ENCODE results near the gene SIPA1.

Gene SIPA1

GRCh38 chr11:65596520-65596919 lies 41.4 kb upstream of the SIPA1 start:
- no peak overlapping the region for H2AFZ ChIP-seq (ENCODE audit: low read length)
- H3K4me3 ChIP-seq (ENCODE audit: low read depth, low read length, poor library complexity, severe bottlenecking): no peak overlapping the region
- H4K20me1 ChIP-seq (ENCODE audit: insufficient read depth, low read length): no peaks in the 10 kb centered on the region
- no peaks in the 10 kb centered on the region for H3K9me3 ChIP-seq (ENCODE audit: low read length)
- H3K27me3 ChIP-seq (ENCODE audit: insufficient read depth, low read length): no peaks in the 10 kb centered on the region
- no peaks in the 10 kb centered on the region for H3K9me2 ChIP-seq (ENCODE audit: low read depth, low read length)
- H3K79me2 ChIP-seq (ENCODE audit: insufficient read depth, low read length): no peaks in the 10 kb centered on the region
- H3F3A ChIP-seq (ENCODE audit: insufficient read depth, low read length): no peaks in the 10 kb centered on the region
- H3K9ac ChIP-seq (ENCODE audit: low read length): no peak overlapping the region
- H3K4me1 ChIP-seq (ENCODE audit: insufficient read depth, low read length, severe bottlenecking): no peaks in the 10 kb centered on the region
- no peak for TF ChIP-seq EZH2 (IDR thresholded peaks at IDR 0.05; ENCODE audit: borderline replicate concordance, low read length)
- TF ChIP-seq CTCF (IDR thresholded peaks at IDR 0.05; ENCODE audit: low read length): no peak
- no peak overlapping the region for H3K4me2 ChIP-seq (ENCODE audit: low read length)
- H3K36me3 ChIP-seq (ENCODE audit: insufficient read depth, low read length): peaks cover 17% of the 10 kb centered on the region
- no peak overlapping the region for H3K27ac ChIP-seq (ENCODE audit: low read depth, low read length, poor library complexity, severe bottlenecking)

GRCh38 chr11:65598258-65598699 lies 39.6 kb upstream of the SIPA1 start:
- Histone ChIP-seq H3K79me2 (ENCODE audit: insufficient read depth, low read length) (no peaks in the 10 kb centered on the region), H4K20me1 (ENCODE audit: insufficient read depth, low read length) (no peaks in the 10 kb centered on the region), H3K9me3 (ENCODE audit: low read length) (no peaks in the 10 kb centered on the region), H3K36me3 (ENCODE audit: insufficient read depth, low read length) (peaks cover 24% of the 10 kb centered on the region), H2AFZ (ENCODE audit: low read length) (no peak overlapping the region), H3K4me2 (ENCODE audit: low read length) (no peak overlapping the region), H3F3A (ENCODE audit: insufficient read depth, low read length) (no peaks in the 10 kb centered on the region), H3K9me2 (ENCODE audit: low read depth, low read length) (no peaks in the 10 kb centered on the region), H3K4me1 (ENCODE audit: insufficient read depth, low read length, severe bottlenecking) (no peaks in the 10 kb centered on the region), H3K27ac (ENCODE audit: low read depth, low read length, poor library complexity, severe bottlenecking) (no peak overlapping the region), H3K27me3 (ENCODE audit: insufficient read depth, low read length) (no peaks in the 10 kb centered on the region), H3K9ac (ENCODE audit: low read length) (no peak overlapping the region), H3K4me3 (ENCODE audit: low read depth, low read length, poor library complexity, severe bottlenecking) (no peak overlapping the region)
- no peak for TF ChIP-seq CTCF (IDR thresholded peaks at IDR 0.05; ENCODE audit: low read length)
- TF ChIP-seq EZH2 (IDR thresholded peaks at IDR 0.05; ENCODE audit: borderline replicate concordance, low read length): no peak

GRCh38 chr11:65599216-65599954 lies 38.5 kb upstream of the SIPA1 start:
- H3K4me2 ChIP-seq (ENCODE audit: low read length): no peak overlapping the region
- no peaks in the 10 kb centered on the region for H3K9me2 ChIP-seq (ENCODE audit: low read depth, low read length)
- no peaks in the 10 kb centered on the region for H3K4me1 ChIP-seq (ENCODE audit: insufficient read depth, low read length, severe bottlenecking)
- no peaks in the 10 kb centered on the region for H3K27me3 ChIP-seq (ENCODE audit: insufficient read depth, low read length)
- H3K79me2 ChIP-seq (ENCODE audit: insufficient read depth, low read length): no peaks in the 10 kb centered on the region
- H3K4me3 ChIP-seq (ENCODE audit: low read depth, low read length, poor library complexity, severe bottlenecking): no peak overlapping the region
- no peak for TF ChIP-seq EZH2 (IDR thresholded peaks at IDR 0.05; ENCODE audit: borderline replicate concordance, low read length)
- no peak for TF ChIP-seq CTCF (IDR thresholded peaks at IDR 0.05; ENCODE audit: low read length)
- H3F3A ChIP-seq (ENCODE audit: insufficient read depth, low read length): no peaks in the 10 kb centered on the region
- H3K36me3 ChIP-seq (ENCODE audit: insufficient read depth, low read length): peaks cover 32% of the 10 kb centered on the region
- H3K9me3 ChIP-seq (ENCODE audit: low read length): no peaks in the 10 kb centered on the region
- no peaks in the 10 kb centered on the region for H4K20me1 ChIP-seq (ENCODE audit: insufficient read depth, low read length)
- H3K9ac ChIP-seq (ENCODE audit: low read length): no peak overlapping the region
- H2AFZ ChIP-seq (ENCODE audit: low read length): no peak overlapping the region
- H3K27ac ChIP-seq (ENCODE audit: low read depth, low read length, poor library complexity, severe bottlenecking): no peak overlapping the region

Data from OCI-LY1 (cell line).